Stimulated activated CD4-positive, alpha-beta T cell treated with anti-CD3 and anti-CD28 coated beads, Interleukin-15, amount 100 ng/mL, for 1 hour (primary cell): ENCODE results near the gene TRAPPC12.
"Not testable (repeated sequence)": the region's sequence is repeated elsewhere in the genome, so short reads cannot be mapped to it uniquely, and the experiment has no call there.

Experiments used
- DNase-seq, 2 donors: peaks; one replicate each; pipeline ENCODE4 v3.0.0-alpha.2; 2020; ENCODE audit warnings: low read depth in 1 of 2, low spot score in 1 of 2

The TRAPPC12 gene

DNA sequence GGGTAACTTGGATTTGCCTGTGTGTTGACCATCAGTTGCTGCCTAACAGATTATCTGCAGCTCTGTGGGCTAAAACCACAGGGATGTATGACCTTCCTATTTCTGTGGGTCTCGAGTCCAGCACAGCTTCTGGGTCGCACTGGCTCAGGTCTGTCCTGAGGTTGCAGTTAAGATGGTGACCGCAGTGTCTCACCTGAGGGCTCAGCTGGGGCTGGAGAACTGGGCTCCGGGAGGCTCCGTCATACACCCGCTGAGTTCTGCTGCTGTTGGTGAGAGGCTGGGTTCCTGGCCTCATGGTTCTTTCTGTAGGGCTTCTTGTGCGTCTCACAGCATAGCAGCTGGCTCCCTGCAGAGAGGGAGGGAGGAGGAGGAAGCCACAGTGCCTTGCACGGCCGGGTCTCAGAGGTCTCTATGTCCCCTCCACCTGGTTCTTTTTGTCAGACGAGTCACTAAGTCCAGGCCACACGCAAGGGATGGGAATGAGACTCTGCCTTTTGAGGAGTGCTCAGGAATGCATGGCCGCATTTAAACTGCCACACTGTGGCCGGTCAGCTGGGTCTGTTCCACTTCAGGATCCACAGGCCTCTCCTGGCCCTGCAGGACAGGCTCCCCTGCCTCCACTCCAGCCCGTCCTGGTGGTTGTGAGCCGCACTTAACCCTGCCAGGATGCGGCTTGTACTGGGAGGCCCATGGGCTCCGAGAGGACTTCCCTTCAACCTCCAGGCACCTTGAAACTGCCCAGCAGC, 72.6 kb downstream of the TRAPPC12 start:
- DNase-seq = no peak

DNA sequence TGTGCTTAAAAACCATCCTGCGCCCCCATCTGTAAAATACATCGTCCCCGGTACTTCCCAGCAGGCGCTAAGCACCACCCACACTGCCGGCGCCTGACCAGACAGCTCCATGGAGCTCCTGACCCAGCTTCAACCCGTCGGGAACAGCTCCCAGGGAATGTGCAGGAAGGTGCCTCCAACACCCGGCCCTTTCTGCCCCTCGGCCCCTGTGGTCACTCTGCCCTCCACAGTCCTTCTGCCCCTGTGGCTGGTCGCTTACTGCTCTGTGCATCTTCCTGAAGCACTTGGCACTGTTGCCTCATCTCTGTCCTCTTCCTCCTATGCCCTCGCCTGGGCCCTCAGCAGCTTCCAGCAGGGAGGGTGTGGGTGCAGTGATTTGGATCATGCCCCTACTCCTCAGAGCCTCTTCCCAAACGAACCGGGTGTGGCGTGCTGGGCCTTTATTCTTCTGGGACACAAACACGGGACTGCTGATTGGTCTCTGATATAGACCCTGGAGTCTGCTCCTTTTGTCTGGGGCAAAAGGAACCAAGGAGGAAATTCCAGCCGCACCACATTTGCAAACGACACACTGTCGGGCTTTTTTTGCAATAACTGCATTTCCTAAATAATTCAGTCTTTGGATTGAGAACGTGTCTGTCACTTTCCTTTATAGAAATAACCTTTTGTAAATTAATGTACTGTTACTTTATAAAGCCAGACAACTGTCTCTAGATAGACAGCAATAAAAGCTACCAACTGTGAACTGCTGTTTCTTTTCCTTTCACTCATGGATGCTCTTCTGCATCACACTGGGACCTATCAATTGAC, 73.9 kb downstream of the TRAPPC12 start:
- DNase-seq = no peak

DNA sequence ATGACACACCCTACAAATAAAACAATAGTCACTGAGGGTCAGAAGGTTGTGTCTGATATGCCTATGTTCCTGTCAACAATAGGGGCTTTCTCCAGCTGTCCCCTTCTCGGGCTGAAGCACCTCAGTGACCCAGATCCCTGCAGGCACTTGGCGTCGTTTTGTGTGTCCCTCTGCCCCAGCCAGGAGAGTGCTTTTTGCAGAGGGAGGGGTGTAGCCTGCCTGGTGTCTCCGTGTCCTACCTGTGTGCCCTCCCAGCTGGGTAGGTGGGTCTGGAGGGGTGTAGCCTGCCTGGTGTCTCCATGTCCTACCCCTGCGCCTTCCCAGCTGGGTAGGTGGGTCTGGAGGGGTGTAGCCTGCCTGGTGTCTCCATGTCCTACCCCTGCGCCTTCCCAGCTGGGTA, 74.5 kb downstream of the TRAPPC12 start:
- DNase-seq = not testable (repeated sequence)

DNA sequence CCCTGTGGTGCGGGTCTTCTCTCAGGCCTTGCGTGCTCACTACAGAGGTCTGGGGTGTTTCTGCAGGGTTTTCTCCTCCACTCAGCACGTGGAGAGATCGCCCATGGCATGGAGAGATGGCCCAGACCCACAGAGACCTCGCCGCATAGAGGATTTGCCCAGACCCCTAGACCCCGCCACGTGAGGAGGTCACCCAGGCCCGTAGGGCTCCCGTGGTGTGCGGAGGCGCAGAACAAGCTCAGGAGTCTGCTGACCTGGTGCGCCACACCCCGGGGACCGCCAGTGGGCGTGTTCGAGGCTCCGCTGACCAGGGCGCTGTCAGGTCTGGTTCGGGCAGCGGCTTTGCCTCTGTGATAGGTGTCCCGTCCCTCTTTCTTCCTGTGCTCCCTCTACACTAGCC, 75.3 kb downstream of the TRAPPC12 start:
- DNase-seq = no peak

DNA sequence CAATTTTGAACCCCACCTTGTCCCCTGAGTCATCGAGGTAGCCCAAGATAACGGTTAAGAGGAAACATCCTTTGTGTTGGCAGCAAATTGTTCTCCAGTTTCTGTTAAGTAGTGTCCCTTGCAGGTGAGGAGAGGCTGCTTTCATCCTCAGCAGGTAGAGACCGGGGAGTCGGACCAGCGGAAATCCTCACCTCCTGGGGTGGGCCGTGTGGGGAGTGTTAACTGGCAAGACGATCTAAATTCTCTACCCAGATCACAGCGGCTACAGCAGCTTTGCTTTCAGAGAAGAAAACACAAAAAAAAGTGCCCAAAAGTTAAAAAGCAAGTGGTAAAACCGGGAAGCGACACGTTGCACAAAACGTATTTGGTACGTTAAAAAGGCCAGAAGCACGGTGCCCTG, 76.6 kb downstream of the TRAPPC12 start:
- no peak for DNase-seq

DNA sequence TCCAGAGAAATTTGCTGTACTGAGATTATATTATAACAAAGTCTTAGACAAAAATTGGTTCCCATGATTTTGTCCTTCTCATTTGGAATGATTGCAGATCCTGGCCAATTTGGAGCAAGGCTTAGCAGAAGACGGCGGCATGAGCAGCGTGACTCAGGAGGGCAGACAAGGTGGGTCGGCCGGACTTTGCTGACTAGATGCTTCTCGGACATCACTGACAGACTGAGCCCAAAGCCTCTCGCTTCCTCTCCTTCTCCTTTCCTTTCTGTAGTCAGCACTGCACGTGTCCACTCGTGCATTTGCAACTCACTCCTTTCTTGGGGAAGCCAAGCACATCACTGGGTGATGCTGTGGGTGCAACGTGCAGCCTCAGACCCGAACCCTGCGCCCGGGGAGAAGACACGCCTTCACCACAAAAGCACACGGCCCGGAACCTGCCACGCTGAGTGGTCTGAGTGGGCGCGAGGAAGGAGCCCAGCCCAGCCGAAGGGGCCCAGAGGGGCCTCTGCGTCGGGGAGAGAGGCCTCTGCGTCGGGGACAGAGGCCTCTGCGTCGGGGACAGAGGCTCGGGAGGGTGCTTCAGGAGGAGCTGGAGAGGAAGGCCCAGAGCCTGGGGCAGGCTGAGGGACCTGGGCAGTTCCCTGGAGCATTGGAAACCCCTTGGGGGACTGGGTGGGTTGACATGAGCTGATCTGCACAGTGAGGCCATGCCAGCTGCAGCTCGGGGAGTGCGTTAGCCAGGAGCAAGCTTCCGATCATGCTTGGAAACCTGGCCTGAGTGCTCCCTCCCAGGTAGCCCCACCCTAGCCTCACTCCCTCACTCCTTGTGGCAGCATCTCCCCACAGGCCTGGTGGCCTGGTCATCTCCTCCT, 78.3 kb downstream of the TRAPPC12 start:
- DNase-seq = no peak

DNA sequence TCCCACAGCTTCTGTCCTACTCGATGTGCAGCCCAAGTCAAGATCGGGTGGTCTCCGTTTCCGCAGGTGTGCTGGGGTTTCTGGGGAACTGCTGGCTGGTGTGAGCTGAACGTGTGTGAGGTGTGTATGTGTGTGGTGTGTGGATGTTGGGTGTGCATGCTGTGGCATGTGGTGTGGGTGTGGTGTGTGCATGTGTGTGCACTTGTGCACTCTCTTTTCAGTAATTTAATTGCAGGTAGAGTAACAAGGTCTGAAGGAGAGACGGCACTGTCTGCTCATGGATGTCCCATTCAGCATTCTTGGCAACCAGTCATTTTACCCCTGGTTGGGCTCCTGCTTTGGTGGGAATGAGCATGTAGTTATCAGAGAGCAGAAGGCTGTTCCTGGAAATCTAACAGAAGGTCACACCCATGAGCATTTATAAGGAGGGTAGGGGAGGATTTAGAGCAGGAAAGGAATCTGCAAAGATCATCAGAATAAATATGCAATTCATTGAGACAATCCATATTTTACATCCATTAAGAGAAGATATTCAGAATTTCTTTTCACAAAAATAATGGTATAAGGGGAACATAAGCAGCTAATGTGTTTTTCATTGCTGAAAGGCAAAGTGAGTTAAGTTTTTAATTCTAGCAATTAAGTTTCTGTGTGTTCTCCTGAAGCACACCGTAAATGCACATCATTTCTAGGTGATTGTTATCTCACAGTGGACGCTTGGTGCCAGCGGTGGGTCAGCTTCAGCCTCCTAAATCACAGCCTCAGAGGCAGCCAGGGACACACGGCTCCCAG, 79.1 kb downstream of the TRAPPC12 start:
- DNase-seq = no peak

DNA sequence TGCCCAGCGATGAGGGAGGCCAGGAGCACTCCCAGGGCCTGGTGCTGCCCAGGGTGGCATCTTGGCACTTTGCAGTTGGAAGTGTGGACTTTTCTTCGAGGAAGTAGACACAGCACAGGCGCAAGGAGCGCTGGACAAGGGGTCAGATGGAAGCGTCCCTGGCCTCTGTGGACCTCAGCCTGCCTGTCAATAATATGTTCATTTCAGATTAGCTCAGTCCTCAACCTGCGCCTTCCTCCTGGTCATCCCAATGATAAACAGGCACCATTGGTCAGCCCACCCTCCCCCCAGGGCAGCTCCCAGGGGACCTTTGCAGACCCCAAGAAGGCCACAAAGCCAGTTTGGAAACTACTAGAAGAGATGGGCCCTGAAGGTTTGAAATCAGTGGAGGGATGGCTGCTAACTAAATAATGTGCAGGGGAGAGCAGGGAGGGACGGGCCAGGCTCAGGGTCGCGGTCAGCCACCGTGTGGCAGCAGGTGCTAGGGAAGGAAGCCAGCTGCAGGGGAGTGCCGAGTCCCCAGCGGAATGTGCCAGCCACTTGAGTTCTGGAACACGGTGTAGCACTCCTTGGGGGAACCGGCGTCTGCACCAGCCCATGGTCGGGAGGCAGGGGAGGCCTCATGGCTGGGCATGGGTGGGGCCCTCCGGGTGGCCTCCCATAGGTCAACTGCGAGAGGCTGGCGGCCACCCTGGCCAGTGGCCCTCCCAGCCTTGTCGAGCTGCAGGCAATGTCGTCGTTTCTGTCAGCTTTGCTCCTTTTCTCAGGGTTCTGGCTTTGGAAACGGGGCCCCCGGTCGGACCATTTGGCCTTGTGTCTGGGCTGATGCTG, 79.9 kb downstream of the TRAPPC12 start:
- no peak for DNase-seq

DNA sequence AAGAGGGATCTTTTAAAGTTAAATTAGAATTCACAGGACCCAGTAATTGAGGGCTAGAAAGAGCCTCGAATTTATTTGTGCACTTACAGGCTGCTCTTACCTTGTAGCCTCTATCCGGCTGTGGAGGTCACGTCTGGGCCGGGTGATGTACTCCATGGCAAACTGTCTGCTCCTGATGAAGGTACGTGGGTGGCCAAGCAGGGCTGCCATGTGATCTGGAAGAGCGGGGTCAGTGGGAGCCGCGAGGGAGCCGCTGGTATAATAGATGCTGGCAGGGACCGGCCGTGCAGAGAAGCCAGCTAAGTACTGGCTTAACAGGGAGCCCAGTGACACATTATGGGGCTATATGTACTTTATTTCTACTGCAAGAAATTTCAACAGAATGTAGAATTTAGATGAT, 80.7 kb downstream of the TRAPPC12 start:
- DNase-seq = no peak

DNA sequence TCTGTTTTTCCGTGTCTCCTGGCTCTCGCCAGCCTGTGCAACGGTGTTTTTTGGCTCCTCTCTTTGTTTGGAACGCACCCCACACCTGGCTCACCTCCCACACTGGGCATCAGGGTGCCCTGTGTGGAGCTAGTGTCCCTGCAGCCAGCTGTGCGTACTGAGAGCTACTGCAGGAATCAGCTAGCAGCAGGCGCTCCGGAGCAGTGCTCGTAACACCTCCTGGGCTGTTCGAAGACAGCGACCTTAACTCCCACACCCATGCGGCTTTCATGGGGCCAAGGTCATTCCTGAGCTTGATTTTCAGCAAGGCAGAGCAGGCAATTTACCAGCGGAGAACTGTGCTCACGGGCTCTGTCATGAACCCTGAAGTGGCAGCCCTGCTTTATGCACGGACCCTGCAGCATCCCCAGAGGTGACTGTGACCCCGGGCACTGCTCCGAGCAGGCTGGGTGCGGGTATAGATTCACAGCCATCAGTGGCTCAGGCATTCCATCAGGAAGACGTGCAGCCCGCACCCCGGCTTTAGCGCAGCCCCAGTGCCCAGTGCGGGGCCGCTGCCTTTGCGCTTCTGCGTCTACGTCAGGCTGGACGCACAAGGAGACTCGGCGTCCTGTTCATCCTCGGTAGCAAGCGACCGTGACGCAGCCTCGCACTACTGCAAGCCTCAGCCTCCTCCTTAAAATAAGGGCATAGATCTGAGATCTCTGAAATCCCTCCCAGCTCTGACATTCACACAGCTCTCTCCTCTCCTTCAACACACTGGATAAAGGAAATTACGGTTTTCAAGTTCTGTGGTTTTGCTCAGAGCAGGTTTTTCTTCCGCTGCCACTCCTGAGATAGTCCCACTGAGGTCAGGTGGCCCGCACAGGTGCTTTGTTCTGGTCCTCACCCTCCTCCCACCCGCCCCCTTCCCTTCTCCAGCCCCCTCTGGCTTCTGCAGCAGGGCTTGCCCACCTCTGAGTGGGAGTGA, 81.6 kb downstream of the TRAPPC12 start:
- no peak for DNase-seq

DNA sequence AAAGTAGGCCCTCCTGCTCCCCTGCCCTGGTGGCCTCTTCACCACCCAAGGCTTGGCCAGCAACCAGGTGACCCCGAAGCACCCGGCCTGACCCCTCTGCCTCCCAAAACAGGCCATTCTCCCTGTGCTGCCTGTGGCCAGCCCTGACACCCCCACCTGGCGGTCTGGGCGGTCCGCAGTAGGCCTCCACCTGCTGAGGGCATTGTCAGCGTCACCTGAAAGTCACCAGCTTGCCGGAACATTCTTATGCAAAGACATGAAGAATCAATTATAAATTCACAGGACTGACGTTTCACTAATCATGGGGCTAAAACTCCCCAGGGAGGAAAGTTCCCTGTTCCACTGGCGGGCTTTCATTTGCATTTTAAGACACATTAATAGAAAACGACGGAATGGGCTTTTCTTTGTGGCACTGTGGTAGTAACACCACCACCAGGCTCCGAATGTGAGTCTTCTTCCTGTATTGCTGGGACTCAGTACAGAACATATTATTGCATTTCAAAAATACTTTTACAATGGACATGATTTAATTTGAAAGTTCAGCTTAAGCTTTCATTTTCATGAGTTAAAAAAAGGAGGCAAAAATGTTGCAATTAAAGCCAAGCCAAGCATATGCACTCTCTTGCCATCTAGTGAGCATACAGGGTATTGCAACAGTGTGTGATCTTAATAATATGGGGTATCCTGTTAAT, 82.5 kb downstream of the TRAPPC12 start:
- no peak for DNase-seq

DNA sequence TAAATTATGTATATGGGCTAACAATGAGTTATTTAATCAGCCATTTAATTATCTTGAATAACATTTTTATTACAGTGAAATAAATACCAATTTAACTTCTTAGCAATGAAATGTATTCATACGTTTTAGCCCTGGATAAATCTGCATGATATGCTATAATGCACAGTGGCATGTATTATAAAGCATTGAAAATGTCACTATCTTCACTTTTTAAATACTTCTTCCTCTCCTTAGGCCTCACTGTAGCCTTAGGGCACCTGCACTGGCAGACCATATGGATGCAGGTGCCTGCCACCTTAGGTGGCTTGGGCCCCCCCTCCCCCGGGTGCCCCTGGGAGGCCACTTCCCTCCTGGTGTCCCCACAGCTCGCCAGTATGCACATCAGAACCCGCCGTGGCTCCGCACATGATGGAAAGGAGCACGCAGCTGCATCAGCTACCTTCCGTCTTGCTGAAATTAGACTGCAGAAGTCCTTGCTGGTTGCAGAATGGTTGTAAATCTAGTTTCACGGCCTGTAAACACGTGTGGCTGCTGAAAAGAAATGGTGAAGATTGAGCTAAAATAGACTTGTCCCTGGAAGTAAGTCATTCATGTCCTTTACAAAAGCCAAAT, 83.1 kb downstream of the TRAPPC12 start:
- DNase-seq = no peak

DNA sequence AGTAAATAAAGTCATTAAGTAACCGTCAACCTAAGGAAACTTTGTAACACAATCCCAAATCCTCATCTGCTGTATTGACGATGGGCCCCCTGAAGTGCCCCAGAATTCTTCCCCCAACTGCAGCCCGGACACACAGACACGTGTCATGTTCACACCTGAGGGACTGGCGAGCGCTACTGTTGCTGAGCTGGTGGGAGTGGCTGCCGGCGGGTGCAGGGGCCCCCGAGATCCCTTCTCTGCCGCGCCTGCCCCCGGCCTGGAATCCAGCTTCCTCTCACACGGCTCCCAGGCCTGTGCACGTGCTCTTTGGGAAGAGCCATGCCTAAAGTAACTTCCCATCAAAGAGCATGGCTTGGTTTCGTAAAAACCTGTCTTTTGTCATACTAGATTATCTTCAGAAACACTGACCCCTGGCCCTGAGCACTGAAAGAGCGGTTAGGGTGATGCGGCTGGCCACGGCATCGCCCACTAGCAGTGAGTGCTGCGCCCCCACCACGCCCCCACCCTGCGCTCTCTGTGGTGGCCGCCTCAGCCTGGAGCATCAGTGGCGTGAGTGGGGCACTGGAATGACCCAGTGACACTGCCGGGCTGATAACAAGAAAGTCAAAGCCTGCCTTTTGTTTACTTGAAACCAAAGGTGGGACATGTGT, 83.8 kb downstream of the TRAPPC12 start:
- DNase-seq = no peak

DNA sequence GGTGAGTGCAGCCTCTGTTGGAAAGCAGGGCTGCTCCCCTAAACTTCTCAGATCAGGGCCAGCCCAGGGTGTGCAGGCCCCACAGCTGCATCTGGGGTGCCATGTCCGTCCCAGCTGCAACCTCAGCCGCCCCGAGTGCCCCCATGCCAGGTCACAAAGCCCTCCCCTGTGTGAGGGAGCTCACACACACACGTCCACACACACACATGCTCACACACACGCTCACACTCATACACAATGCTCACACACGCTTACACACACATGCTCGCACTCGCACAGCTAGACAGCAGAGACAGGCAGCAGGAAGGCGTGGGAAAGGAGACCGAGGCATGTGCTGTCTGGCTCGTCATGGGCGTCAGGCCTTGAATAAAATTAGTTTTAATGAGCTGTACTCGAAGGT, 84.5 kb downstream of the TRAPPC12 start:
- no peak for DNase-seq

DNA sequence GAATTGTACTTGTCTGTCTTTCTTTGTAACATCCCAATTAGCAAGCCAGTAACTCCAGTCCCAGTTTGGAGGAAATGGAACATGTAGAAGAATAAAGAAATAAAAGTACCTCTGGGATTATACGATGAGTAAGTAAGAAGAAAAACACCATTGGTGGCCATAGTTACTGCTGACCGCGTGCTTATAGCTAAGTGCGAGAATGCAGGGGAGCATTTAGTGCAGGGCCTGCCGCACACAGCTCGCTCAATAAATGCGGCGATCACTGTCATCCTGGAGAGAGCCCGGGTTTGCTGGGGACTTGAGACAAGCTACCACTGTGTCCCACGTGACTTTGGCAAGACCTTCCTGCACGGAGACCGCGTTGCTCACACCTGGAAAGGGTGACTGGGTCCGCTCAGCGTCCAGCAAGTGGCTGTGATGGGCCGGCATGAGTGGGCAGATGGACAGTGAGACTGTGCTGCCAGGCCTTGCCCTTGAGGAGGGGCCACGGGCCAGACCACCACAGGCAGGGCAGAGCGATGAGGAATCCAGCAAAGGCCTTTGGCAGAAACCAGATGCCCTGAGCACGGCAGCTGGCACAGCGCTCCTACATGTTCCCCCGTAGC, 85.0 kb downstream of the TRAPPC12 start:
- no peak for DNase-seq

DNA sequence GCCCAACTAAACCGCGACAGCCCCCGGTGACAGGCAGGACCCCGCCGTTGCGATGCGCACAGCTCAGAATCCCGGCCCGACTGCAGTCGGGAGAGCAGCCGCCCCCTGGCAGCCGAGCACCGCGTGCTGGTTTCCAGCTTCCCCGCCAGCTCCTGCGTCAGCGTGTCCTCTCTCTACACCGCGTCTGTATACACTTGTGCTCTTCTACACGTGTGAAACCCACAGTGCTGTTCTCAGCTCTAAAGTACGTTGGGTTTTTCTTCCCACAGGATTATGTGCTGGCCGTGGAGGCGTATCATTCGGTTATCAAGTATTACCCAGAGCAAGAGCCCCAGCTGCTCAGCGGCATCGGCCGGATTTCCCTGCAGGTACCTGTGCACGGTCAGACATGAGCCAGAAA, 85.8 kb downstream of the TRAPPC12 start:
- no peak for DNase-seq
